Liver (tissue), 3 donors: Measurements from ENCODE around the gene GUCA2A.

Source experiments
- CTCF ChIP-seq: fragments of 150-350 bp; IDR thresholded peaks from 2 replicates; pipeline ENCODE4 v1.5.1; 2017; ENCODE audit warnings: improper control_type of control experiment, low read depth, low read length; ENCODE audit not compliant: missing input control
- EGR1 ChIP-seq, 2 donors: IDR thresholded peaks; 2 replicates each; pipeline ENCODE4 v1.6.1; 2016 to 2018; ENCODE audit warnings: antibody characterized with exemption in 2 of 2, low read depth in 2 of 2
- GABPA ChIP-seq, 2 donors: IDR thresholded peaks in 1 of 2; conservative IDR thresholded peaks in 1 of 2; 2 replicates each; pipeline ENCODE4 v1.6.1; 2016; ENCODE audit warnings: antibody characterized with exemption in 2 of 2, mild to moderate bottlenecking in 1 of 2, moderate library complexity in 1 of 2
- HNF4A ChIP-seq, 2 donors: conservative IDR thresholded peaks; 2 replicates each; pipeline ENCODE4 v1.6.1; 2016; ENCODE audit warnings: antibody characterized with exemption in 2 of 2, mild to moderate bottlenecking in 2 of 2
- HNF4G ChIP-seq: IDR thresholded peaks from 2 replicates; pipeline ENCODE4 v1.6.1; 2016; ENCODE audit warnings: antibody characterized with exemption
- JUND ChIP-seq, 2 donors: IDR thresholded peaks; 2 replicates each; pipeline ENCODE4 v1.6.1; 2016; ENCODE audit warnings: antibody characterized with exemption in 2 of 2
- NR2F2 ChIP-seq: IDR thresholded peaks from 2 replicates; pipeline ENCODE4 v1.6.1; 2016; ENCODE audit warnings: antibody characterized with exemption
- RAD21 ChIP-seq, 2 donors: IDR thresholded peaks; 2 replicates each; pipeline ENCODE4 v1.6.1; 2016; ENCODE audit warnings: antibody characterized with exemption in 2 of 2, mild to moderate bottlenecking in 2 of 2
- REST ChIP-seq: IDR thresholded peaks from 2 replicates; pipeline ENCODE4 v1.6.1; 2016; ENCODE audit warnings: antibody characterized with exemption, mild to moderate bottlenecking
- RXRA ChIP-seq, 2 donors: IDR thresholded peaks; 2 replicates each; pipeline ENCODE4 v1.6.1; 2017 to 2018; ENCODE audit warnings: antibody characterized with exemption in 2 of 2, mild to moderate bottlenecking in 1 of 2
- SP1 ChIP-seq: IDR thresholded peaks from 2 replicates; pipeline ENCODE4 v1.6.1; 2018; ENCODE audit warnings: antibody characterized with exemption, mild to moderate bottlenecking
- TAF1 ChIP-seq: conservative IDR thresholded peaks from 2 replicates; pipeline ENCODE4 v1.6.1; 2016; ENCODE audit warnings: antibody characterized with exemption, mild to moderate bottlenecking
- YY1 ChIP-seq: IDR thresholded peaks from 2 replicates; pipeline ENCODE4 v1.6.1; 2016; ENCODE audit warnings: antibody characterized with exemption, mild to moderate bottlenecking
- donor health status: healthy.
- donor health status: healthy.

GRCh38 chr1:42162181-42162580 lies 2.4 kb downstream of the GUCA2A start:
- TF ChIP-seq CTCF (no peak), REST (no peak), EGR1 (IDR thresholded peaks at IDR 0.05; ENCODE audit: low read depth in 2 of 2) (no peak), TAF1 (no peak), GABPA (IDR thresholded peaks at IDR 0.05 in 1 of 2, conservative IDR thresholded peaks at IDR 0.05 in 1 of 2) (no peak), SP1 (no peak), NR2F2 (no peak), YY1 (no peak), HNF4G (no peak), RXRA (IDR thresholded peaks at IDR 0.05) (no peak), RAD21 (IDR thresholded peaks at IDR 0.05) (no peak), HNF4A (conservative IDR thresholded peaks at IDR 0.05) (no peak), JUND (IDR thresholded peaks at IDR 0.05) (no peak)
